ENCODE results near the gene KRTAP26-1. TPM values are rescaled to one million over a fixed set of nuclear protein-coding genes. Genes with fewer than 3 reads are reported as not detected.
A peak's percentile ranks its signal among the peaks of the same experiment; 100 is the strongest.

The KRTAP26-1 gene
- total RNA-seq, 1 experiment from 2014 or later, result not detected

DNA sequence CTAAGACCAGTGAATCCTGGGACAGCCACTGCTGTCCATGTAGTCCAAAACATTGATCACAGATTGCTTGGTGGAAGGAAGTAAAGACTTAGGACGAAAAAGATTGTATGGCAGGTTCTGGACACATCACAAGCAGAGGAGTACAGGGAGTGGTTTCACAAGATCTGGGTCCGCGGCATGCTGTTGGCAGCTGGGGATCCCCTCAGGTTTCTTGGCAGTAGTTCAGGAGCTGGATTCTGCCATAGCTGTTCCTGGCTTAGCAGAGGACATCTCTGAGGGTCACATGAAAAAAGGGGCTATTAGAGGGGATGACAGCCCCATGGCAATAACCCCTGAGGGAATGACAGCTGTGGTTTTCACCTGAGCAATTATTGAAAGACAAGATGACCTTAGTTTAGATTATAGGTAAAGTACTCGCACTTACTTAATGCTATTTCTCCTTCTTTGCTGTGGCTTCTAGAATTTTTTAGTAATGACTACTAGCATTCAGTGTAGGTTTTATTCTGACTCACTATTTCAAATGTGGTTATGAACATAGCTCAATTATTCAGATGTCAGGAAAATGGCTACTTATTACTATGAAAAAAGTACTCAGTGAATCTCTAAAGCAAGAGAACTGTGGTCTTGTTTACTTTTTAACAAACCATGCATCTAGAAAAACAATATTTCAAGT, 9.2 kb upstream of the KRTAP26-1 start:
- Histone ChIP-seq H3K9me3 (replicated peaks) (no peaks in the 10 kb centered on the region), H3K36me3 (no peaks in the 10 kb centered on the region), H3K4me1 (no peaks in the 10 kb centered on the region), H3K27ac (no peak overlapping the region), H3K27me3 (no peaks in the 10 kb centered on the region), H3K4me3 (no peak overlapping the region)
- no peak for DNase-seq

DNA sequence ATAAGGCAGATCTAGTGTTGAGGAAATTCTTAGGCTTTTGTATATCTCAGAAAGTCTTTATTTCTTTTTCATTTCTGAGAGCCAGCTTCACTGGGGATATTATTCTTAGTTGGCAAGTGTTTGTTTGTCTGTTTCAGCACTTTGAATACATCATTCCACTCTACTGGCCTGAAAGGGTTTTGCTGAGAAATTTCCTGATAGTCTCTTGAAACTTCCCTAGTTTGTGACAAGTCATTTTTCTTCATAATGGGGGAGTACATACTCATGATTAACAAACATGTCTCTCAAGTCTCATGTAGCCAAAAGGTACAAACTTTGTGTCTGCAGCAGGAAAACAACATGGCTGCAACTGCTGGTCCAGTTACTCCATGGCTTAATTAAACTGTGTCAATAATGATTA, 6.3 kb upstream of the KRTAP26-1 start:
- H3K4me3 ChIP-seq, result no peak overlapping the region

DNA sequence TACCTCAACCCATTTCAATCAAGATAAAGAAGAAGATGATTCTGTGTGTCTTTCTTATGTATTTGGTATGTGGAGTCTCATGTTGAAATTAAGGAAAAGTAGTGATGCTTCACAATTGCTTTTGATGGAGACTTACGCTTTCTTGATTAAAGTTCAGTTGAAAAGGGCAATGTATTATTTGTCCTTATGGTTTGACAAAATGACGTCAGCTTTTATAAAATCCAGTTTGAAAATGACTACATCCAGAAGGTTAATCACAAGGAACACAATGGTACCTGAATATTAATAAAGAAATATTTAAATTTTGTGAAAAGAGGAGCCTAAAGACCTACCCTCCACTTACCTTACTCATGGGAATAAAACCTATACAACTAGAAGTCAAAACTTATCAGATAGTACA, 4.4 kb downstream of the KRTAP26-1 start:
- Histone ChIP-seq H3K27ac (no peak overlapping the region), H3K36me3 (no peaks in the 10 kb centered on the region), H3K4me1 (no peaks in the 10 kb centered on the region), H3K9me3 (replicated peaks) (no peaks in the 10 kb centered on the region), H3K27me3 (no peaks in the 10 kb centered on the region), H3K4me3 (no peak overlapping the region)
- no peak for DNase-seq

More for the DNA sequence above, 6.3 kb upstream of the KRTAP26-1 start:
- no peak for DNase-seq
- H3K9me3 ChIP-seq (replicated peaks), result no peaks in the 10 kb centered on the region
- no peaks in the 10 kb centered on the region for H3K4me1 ChIP-seq
- H3K27me3 ChIP-seq, result no peaks in the 10 kb centered on the region
- H3K36me3 ChIP-seq, result no peaks in the 10 kb centered on the region
- no peak overlapping the region for H3K27ac ChIP-seq

DNA sequence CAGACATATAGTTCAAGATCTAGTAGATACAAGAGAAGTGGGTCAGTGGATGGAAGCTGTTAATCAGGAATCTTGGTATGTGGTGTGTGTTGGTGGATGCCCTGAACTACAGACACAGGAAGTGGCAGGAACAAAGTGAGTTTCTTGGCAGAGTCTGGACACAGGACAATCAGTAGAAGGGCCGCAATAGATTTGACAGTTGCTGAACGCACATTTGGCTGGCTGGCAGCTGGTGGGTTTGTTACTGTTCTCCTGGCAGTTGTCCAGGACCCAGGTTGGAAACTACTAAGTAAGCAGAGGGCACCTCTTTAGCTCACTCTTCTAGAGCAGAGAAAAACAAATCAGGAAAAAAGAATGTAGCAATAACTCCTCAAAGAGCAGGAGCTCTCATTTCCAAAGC, 13.2 kb downstream of the KRTAP26-1 start:
- Histone ChIP-seq H3K27me3 (no peaks in the 10 kb centered on the region), H3K4me3 (no peak overlapping the region), H3K27ac (no peak overlapping the region), H3K9me3 (replicated peaks) (no peaks in the 10 kb centered on the region), H3K4me1 (no peaks in the 10 kb centered on the region), H3K36me3 (no peaks in the 10 kb centered on the region)
- peak in 1 of 2 experiments; percentile 9 for DNase-seq

DNA sequence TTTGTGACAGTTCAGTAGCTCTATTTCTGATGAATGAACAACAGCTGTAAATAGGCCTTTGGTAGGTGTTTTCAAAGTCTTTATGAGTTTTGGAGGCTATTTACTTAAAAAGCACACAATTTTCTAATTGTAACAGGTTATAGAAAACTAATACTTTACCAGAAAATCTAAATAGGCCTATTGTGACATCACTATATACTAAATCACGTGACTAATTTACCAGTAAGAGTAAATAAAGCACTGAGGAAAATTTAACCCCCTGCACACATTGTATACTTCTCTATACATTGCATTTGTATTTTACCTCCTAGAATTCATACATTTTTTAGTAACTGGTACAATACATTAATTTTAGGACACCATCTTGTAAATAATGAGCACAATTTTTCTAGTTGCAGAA, 15.0 kb downstream of the KRTAP26-1 start:
- H3K4me1 ChIP-seq, result no peaks in the 10 kb centered on the region
- DNase-seq, result no peak
- no peaks in the 10 kb centered on the region for H3K9me3 ChIP-seq (replicated peaks)
- H3K36me3 ChIP-seq, result no peaks in the 10 kb centered on the region
- H3K4me3 ChIP-seq, result no peak overlapping the region
- no peak overlapping the region for H3K27ac ChIP-seq
- H3K27me3 ChIP-seq, result no peaks in the 10 kb centered on the region

DNA sequence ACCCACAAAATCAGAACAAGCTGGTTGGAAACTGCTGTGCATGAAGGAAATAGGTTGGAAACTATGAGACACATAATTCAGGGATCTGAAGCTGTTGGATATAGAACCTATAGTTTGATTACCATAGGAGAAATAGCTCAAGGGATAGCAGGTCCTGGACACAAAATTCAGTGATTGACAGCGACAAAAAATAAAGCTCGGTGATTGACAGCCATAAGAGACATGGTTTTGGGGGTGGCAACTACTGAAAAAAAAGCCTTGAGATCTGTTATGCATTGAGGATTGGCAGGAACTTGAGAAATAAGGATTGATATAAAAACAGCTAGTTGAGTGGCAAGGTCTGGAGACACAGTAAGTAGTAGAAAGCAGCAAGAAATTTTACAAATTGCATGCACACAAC, 30.9 kb downstream of the KRTAP26-1 start, which contains the start of gene KRTAP25-1:
Gene KRTAP25-1 (minus strand): TSS at position 300 of the 400 bp plus-strand sequence. CDS start 24 bp downstream, at position 276.
- H3K4me1 ChIP-seq, result no peaks in the 10 kb centered on the region
- no peak within 1 kb of the TSS for H3K4me3 ChIP-seq
- H3K27ac ChIP-seq, result no peak within 1 kb of the TSS
- peaks cover 7% of the 10 kb centered on the region; the same call in 1 of the 2 replicates for H3K27me3 ChIP-seq
- no peaks in the 10 kb centered on the region for H3K36me3 ChIP-seq
- DNase-seq, result no peak
- no peaks in the 10 kb centered on the region for H3K9me3 ChIP-seq (replicated peaks)

DNA sequence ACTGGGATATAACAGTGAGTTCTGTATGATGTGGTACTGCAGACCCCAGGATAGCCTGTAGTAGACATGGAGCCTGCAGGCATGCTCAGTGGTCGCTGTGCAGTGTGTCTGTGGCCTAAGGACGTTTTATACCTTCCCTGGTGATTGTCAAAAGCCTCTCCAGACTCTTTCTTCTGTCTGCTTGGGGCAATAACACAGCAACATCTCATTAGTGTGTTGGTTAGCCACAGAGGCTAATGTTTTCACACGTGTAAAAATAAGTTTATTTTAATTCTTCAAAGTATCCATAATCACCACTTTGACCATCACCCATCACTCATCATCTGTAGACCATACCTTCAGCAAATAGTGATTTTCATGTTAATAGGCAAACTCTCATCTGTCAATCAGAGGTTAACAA, 37.3 kb downstream of the KRTAP26-1 start, which contains the start of gene KRTAP24-1:
Gene KRTAP24-1 (minus strand): TSS at position 101 of the 400 bp plus-strand sequence. CDS start 18 bp downstream, at position 83.
- H3K27ac ChIP-seq, result no peak within 1 kb of the TSS
- no peaks in the 10 kb centered on the region for H3K36me3 ChIP-seq
- H3K4me1 ChIP-seq, result no peaks in the 10 kb centered on the region
- DNase-seq, result no peak
- H3K4me3 ChIP-seq, result no peak within 1 kb of the TSS
- peaks cover 7% of the 10 kb centered on the region; the same call in 1 of the 2 replicates for H3K27me3 ChIP-seq
- no peaks in the 10 kb centered on the region for H3K9me3 ChIP-seq (replicated peaks)

DNA sequence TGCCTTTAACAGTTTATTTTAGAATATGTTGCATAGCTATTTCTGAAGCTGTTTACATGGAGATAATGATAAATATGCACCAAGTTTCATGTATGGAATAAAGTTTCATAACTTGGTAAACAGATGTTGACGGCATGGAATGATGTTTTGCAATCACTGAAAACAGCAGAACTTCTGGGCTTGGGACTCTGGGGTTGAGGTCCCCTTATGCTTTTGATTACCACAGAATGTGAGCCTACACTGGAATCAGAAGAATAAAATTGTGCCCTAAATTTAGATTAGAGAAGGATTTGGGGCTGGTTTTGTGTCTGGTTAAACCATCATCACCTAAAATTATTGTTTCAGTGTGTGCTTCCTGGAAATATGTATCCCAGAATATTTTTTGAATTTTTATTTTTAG, 48.5 kb downstream of the KRTAP26-1 start:
- Histone ChIP-seq H3K36me3 (no peaks in the 10 kb centered on the region), H3K27me3 (peaks cover 5% of the 10 kb centered on the region; the same call in 1 of the 2 replicates), H3K4me3 (no peak overlapping the region), H3K27ac (no peak overlapping the region), H3K9me3 (replicated peaks) (no peaks in the 10 kb centered on the region), H3K4me1 (no peaks in the 10 kb centered on the region)
- no peak for DNase-seq

DNA sequence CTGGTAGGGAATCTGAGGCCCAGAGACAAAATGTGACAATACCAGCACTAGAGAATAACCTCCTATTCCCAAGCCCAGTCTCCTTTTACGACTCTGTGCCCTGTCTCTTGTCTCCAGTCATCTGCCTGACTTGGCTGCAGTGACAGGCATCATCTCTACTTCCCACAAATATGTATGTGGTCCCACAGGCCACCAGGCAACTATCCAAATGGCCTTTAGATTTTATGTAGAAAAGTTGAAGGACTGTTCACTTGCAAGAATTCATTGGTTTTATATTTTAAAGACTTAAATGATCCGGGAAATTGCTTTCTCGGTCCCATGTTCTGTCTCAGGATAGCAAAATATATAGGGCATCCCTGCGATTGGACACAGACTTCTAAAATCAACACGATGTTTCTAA, 49.0 kb downstream of the KRTAP26-1 start:
- Histone ChIP-seq H3K36me3 (no peaks in the 10 kb centered on the region), H3K27me3 (peaks cover 5% of the 10 kb centered on the region; the same call in 1 of the 2 replicates), H3K27ac (no peak overlapping the region), H3K4me3 (no peak overlapping the region), H3K4me1 (no peaks in the 10 kb centered on the region), H3K9me3 (replicated peaks) (no peaks in the 10 kb centered on the region)
- DNase-seq, result no peak

DNA sequence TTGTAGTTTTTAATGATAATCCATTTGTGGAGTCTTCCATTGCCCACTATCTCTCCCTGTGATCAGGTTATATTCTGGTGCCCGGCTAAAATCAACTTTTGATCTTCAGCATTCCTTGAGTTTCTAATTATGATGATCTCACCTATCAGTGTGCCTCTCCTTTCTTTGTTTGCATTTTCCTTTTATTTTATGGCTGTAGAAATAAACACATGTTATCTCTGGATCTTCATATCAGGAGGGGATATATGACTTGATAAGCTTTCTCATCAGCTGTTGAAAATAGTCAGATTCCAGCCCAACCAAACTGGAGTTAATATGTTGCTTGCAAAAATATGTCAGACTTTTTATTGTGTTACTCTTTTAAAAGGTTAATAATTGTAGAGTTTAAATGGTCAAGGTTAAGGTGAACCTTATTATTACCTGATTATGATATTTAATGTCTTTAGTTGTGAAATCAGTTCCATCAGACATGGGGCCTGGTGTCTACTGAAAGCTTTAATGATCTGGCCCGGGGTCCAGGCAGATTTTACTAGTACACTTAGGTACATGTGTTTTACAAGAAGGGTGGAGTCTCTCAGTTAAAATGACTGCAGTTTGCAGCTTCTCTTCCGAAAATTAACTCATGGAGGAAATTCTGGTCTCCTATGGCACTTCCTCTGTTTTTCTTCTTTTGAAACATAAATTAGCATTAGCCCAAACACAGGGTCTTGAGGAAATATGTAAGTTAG, 50.1 kb downstream of the KRTAP26-1 start:
- H3K27ac ChIP-seq, result no peak overlapping the region
- H3K4me1 ChIP-seq, result no peaks in the 10 kb centered on the region
- DNase-seq, result no peak
- H3K36me3 ChIP-seq, result no peaks in the 10 kb centered on the region
- H3K27me3 ChIP-seq, result peaks cover 2% of the 10 kb centered on the region; the same call in 1 of the 2 replicates
- no peaks in the 10 kb centered on the region for H3K9me3 ChIP-seq (replicated peaks)
- H3K4me3 ChIP-seq, result no peak overlapping the region

Other genes with a start within 250 kb of the KRTAP26-1 start
- gene CLDN17, start 153.5 kb downstream of the KRTAP26-1 start, total RNA-seq (2014; rRNA removed; shearing (Covaris generic)), result not detected in 2 replicates
- gene CLDN8, start 104.2 kb downstream of the KRTAP26-1 start, total RNA-seq (2014; rRNA removed; shearing (Covaris generic)), result not detected in 2 replicates
- gene KRTAP24-1, start 37.4 kb downstream of the KRTAP26-1 start, total RNA-seq (2014; rRNA removed; shearing (Covaris generic)), result not detected in 2 replicates
- not detected in 2 replicates for gene KRTAP25-1, start 30.8 kb downstream of the KRTAP26-1 start, total RNA-seq (2014; rRNA removed; shearing (Covaris generic))
- gene KRTAP27-1, start 17.4 kb upstream of the KRTAP26-1 start, total RNA-seq (2014; rRNA removed; shearing (Covaris generic)), result not detected in 2 replicates
- not detected in 2 replicates for gene KRTAP23-1, start 28.3 kb upstream of the KRTAP26-1 start, total RNA-seq (2014; rRNA removed; shearing (Covaris generic))
- gene KRTAP13-2, start 52.0 kb upstream of the KRTAP26-1 start, total RNA-seq (2014; rRNA removed; shearing (Covaris generic)), result not detected in 2 replicates
- not detected in 2 replicates for gene KRTAP13-1, start 75.7 kb upstream of the KRTAP26-1 start, total RNA-seq (2014; rRNA removed; shearing (Covaris generic))
- gene KRTAP13-3, start 105.6 kb upstream of the KRTAP26-1 start, total RNA-seq (2014; rRNA removed; shearing (Covaris generic)), result not detected in 2 replicates
- not detected in 2 replicates for gene KRTAP13-4, start 109.9 kb upstream of the KRTAP26-1 start, total RNA-seq (2014; rRNA removed; shearing (Covaris generic))
- not detected in 2 replicates for gene KRTAP15-1, start 120.0 kb upstream of the KRTAP26-1 start, total RNA-seq (2014; rRNA removed; shearing (Covaris generic))
- gene KRTAP19-1, start 160.1 kb upstream of the KRTAP26-1 start, total RNA-seq (2014; rRNA removed; shearing (Covaris generic)), result not detected in 2 replicates
- gene KRTAP19-2, start 167.1 kb upstream of the KRTAP26-1 start, total RNA-seq (2014; rRNA removed; shearing (Covaris generic)), result not detected in 2 replicates
- not detected in 2 replicates for gene KRTAP19-3, start 171.7 kb upstream of the KRTAP26-1 start, total RNA-seq (2014; rRNA removed; shearing (Covaris generic))
- not detected in 2 replicates for gene KRTAP19-4, start 176.8 kb upstream of the KRTAP26-1 start, total RNA-seq (2014; rRNA removed; shearing (Covaris generic))
- not detected in 2 replicates for gene KRTAP19-5, start 181.8 kb upstream of the KRTAP26-1 start, total RNA-seq (2014; rRNA removed; shearing (Covaris generic))
- not detected in 2 replicates for gene KRTAP19-6, start 221.5 kb upstream of the KRTAP26-1 start, total RNA-seq (2014; rRNA removed; shearing (Covaris generic))
- gene KRTAP19-7, start 241.0 kb upstream of the KRTAP26-1 start, total RNA-seq (2014; rRNA removed; shearing (Covaris generic)), result not detected in 2 replicates